ENCODE measurements around the gene TRIM3. TPM values are rescaled to one million over a fixed set of nuclear protein-coding genes. Genes with fewer than 3 reads are reported as not detected.

Gene TRIM3
- total RNA-seq, 1 experiment from 2014 or later, result 20.3 TPM

GRCh38 chr11:6404342-6405051 lies 69.2 kb downstream of the TRIM3 start:
- H3K27me3 ChIP-seq (ENCODE audit: low read length), result no peaks in the 10 kb centered on the region
- TF ChIP-seq CTCF (conservative IDR thresholded peaks at IDR 0.05; ENCODE audit: low read depth, low read length), result no peak
- TF ChIP-seq EZH2phosphoT487 (IDR thresholded peaks at IDR 0.05; ENCODE audit: borderline replicate concordance, low read length), result no peak
- no peak for TF ChIP-seq EZH2 (IDR thresholded peaks at IDR 0.05; ENCODE audit: low read length, unreplicated experiment)
- intact Hi-C loops (cut with micrococcal nuclease), result no loop called here
- H2AFZ ChIP-seq (ENCODE audit: low read length), result no peak overlapping the region
- no peak overlapping the region for H3K4me2 ChIP-seq (ENCODE audit: low read length)
- H3F3A ChIP-seq (ENCODE audit: low read length, unreplicated experiment), result no peaks in the 10 kb centered on the region
- no peaks in the 10 kb centered on the region for H3K36me3 ChIP-seq (ENCODE audit: low read depth, low read length)
- no peaks in the 10 kb centered on the region for H3K4me1 ChIP-seq (ENCODE audit: insufficient read depth, low read length)
- no peaks in the 10 kb centered on the region for H3K9me2 ChIP-seq (replicated peaks; ENCODE audit: low read length)
- no peak overlapping the region for H3K27ac ChIP-seq (ENCODE audit: low read length)
- ATAC-seq (no peak), DNase-seq (no peak)
- CTCF ChIA-PET, result no interaction called here
- POLR2A ChIA-PET (ENCODE audit: unreplicated experiment), result no interaction called here
- H3K4me3 ChIP-seq (ENCODE audit: low read length), result no peak overlapping the region
- no peaks in the 10 kb centered on the region for H3K79me2 ChIP-seq (ENCODE audit: low read length)
- H3K9ac ChIP-seq (ENCODE audit: low read length), result no peak overlapping the region
- no peaks in the 10 kb centered on the region for H3K9me3 ChIP-seq (ENCODE audit: low read length)
- H4K20me1 ChIP-seq (ENCODE audit: low read length), result no peaks in the 10 kb centered on the region
- BruUV-seq (replicated peaks), result no TSS peak

- Histone ChIP-seq H4K20me1 (ENCODE audit: low read length) (no peaks in the 10 kb centered on the region), H3K9me2 (replicated peaks; ENCODE audit: low read length) (no peaks in the 10 kb centered on the region), H3K79me2 (ENCODE audit: low read length) (no peaks in the 10 kb centered on the region), H3K4me3 (ENCODE audit: low read length) (no peak overlapping the region), H3K36me3 (ENCODE audit: low read depth, low read length) (no peaks in the 10 kb centered on the region), H3K9ac (ENCODE audit: low read length) (no peak overlapping the region), H3K4me2 (ENCODE audit: low read length) (no peak overlapping the region), H3K27me3 (ENCODE audit: low read length) (no peaks in the 10 kb centered on the region), H2AFZ (ENCODE audit: low read length) (no peak overlapping the region), H3K9me3 (ENCODE audit: low read length) (no peaks in the 10 kb centered on the region), H3K4me1 (ENCODE audit: insufficient read depth, low read length) (no peaks in the 10 kb centered on the region), H3K27ac (ENCODE audit: low read length) (no peak overlapping the region), H3F3A (ENCODE audit: low read length, unreplicated experiment) (no peaks in the 10 kb centered on the region)
- no peak for TF ChIP-seq EZH2 (IDR thresholded peaks at IDR 0.05; ENCODE audit: low read length, unreplicated experiment)
- TF ChIP-seq CTCF (conservative IDR thresholded peaks at IDR 0.05; ENCODE audit: low read depth, low read length), result no peak
- no peak for TF ChIP-seq EZH2phosphoT487 (IDR thresholded peaks at IDR 0.05; ENCODE audit: borderline replicate concordance, low read length)
- DNase-seq (no peak), ATAC-seq (no peak)
- ChIA-PET POLR2A (ENCODE audit: unreplicated experiment) (no interaction called here), CTCF (no interaction called here)
- no TSS peak for BruUV-seq (replicated peaks)
- intact Hi-C loops (cut with micrococcal nuclease), result no loop called here
Measured at GRCh38 chr11:6403539-6403938, 70.2 kb downstream of the TRIM3 start.

GRCh38 chr11:6402561-6402981 lies 71.2 kb downstream of the TRIM3 start:
- Histone ChIP-seq H3K4me2 (ENCODE audit: low read length) (no peak overlapping the region), H4K20me1 (ENCODE audit: low read length) (no peaks in the 10 kb centered on the region), H3K27ac (ENCODE audit: low read length) (no peak overlapping the region), H2AFZ (ENCODE audit: low read length) (no peak overlapping the region), H3K9me2 (replicated peaks; ENCODE audit: low read length) (no peaks in the 10 kb centered on the region), H3K36me3 (ENCODE audit: low read depth, low read length) (no peaks in the 10 kb centered on the region), H3K9me3 (ENCODE audit: low read length) (no peaks in the 10 kb centered on the region), H3K79me2 (ENCODE audit: low read length) (no peaks in the 10 kb centered on the region), H3K4me3 (ENCODE audit: low read length) (no peak overlapping the region), H3F3A (ENCODE audit: low read length, unreplicated experiment) (no peaks in the 10 kb centered on the region), H3K27me3 (ENCODE audit: low read length) (no peaks in the 10 kb centered on the region), H3K4me1 (ENCODE audit: insufficient read depth, low read length) (peaks cover 5% of the 10 kb centered on the region), H3K9ac (ENCODE audit: low read length) (no peak overlapping the region)
- BruUV-seq (replicated peaks), result no TSS peak
- ChIA-PET POLR2A (ENCODE audit: unreplicated experiment) (no interaction called here), CTCF (no interaction called here)
- ATAC-seq, result no peak
- no peak for TF ChIP-seq CTCF (conservative IDR thresholded peaks at IDR 0.05; ENCODE audit: low read depth, low read length)
- TF ChIP-seq EZH2phosphoT487 (IDR thresholded peaks at IDR 0.05; ENCODE audit: borderline replicate concordance, low read length), result no peak
- intact Hi-C loops (cut with micrococcal nuclease), result no loop called here
- DNase-seq, result no peak

All from PC-3 (cell line).